Fibroblast of gingiva (primary cell): ENCODE results near the gene GRID1.

Experiments
- DNase-seq: peaks from one replicate; pipeline ENCODE4 v3.0.0-alpha.2; 2011; ENCODE audit warnings: low read depth

The GRID1 gene

GRCh38 chr10:86366033-86366901 lies at the start of gene GRID1:
GRID1 (minus strand) TSS chr10:86366795.
- no peak for DNase-seq

- no peak for DNase-seq
Observed at GRCh38 chr10:86415583-86415982, 49.0 kb upstream of the GRID1 start.

GRCh38 chr10:86415116-86415515 lies 48.5 kb upstream of the GRID1 start:
- DNase-seq: no peak

- DNase-seq: peak; percentile 43
Observed at GRCh38 chr10:86413046-86413728, 46.6 kb upstream of the GRID1 start.

- DNase-seq: no peak
Observed at GRCh38 chr10:86411852-86412560, 45.4 kb upstream of the GRID1 start.

- no peak for DNase-seq
Observed at GRCh38 chr10:86411281-86411841, 44.8 kb upstream of the GRID1 start.

- DNase-seq: no peak
Observed at GRCh38 chr10:86410542-86411124, 44.0 kb upstream of the GRID1 start.

GRCh38 chr10:86409183-86409582 lies 42.6 kb upstream of the GRID1 start:
- no peak for DNase-seq

- no peak for DNase-seq
Observed at GRCh38 chr10:86403183-86403797, 36.7 kb upstream of the GRID1 start.

GRCh38 chr10:86402283-86402941 lies 35.8 kb upstream of the GRID1 start:
- DNase-seq: no peak

GRCh38 chr10:86401588-86402282 lies 35.1 kb upstream of the GRID1 start:
- no peak for DNase-seq

GRCh38 chr10:86400705-86401587 lies 34.4 kb upstream of the GRID1 start:
- peak; percentile 17 for DNase-seq

- peak; percentile 89 for DNase-seq
Observed at GRCh38 chr10:86399879-86400704, 33.5 kb upstream of the GRID1 start.

GRCh38 chr10:86399514-86399878 lies 32.9 kb upstream of the GRID1 start:
- no peak for DNase-seq

GRCh38 chr10:86397120-86397519 lies 30.5 kb upstream of the GRID1 start:
- no peak for DNase-seq

- no peak for DNase-seq
Observed at GRCh38 chr10:86393862-86394455, 27.4 kb upstream of the GRID1 start.

GRCh38 chr10:86393362-86393761 lies 26.8 kb upstream of the GRID1 start:
- no peak for DNase-seq

GRCh38 chr10:86392723-86393094 lies 26.1 kb upstream of the GRID1 start:
- DNase-seq: no peak
